Gastroesophageal sphincter (tissue), 4 donors: Measurements from ENCODE around the gene TAOK3. TPM values are rescaled to one million over a fixed set of nuclear protein-coding genes. Genes with fewer than 3 reads are reported as not detected.

Experiments used
- ATAC-seq: fragments of 150-250 bp; one replicate; pipeline ENCODE4 v1.9.1; 2016; ENCODE audit warnings: mild to moderate bottlenecking, moderate library complexity
- H3K27ac ChIP-seq, 4 donors: fragments of 200-600 bp; sonication (generic) in 3 of 4; 1 replicate in 3 of 4; 2 replicates in 1 of 4; pipeline ENCODE4 v1.5.1; 2016 to 2019
- H3K27me3 ChIP-seq: fragments of 200-600 bp; sonication (generic); one replicate; pipeline ENCODE4 v1.5.1; 2019
- H3K36me3 ChIP-seq, 2 donors: fragments of 200-600 bp; sonication (generic); one replicate each; pipeline ENCODE4 v1.5.1; 2019; ENCODE audit warnings: control low read depth in 1 of 2
- H3K4me1 ChIP-seq, 3 donors: fragments of 200-600 bp; sonication (generic); 1 replicate in 2 of 3; 2 replicates in 1 of 3; pipeline ENCODE4 v1.5.1; 2016 to 2019; ENCODE audit warnings: control low read depth in 2 of 3
- H3K4me3 ChIP-seq, 2 donors: fragments of 200-600 bp; sonication (generic); one replicate each; pipeline ENCODE4 v1.5.1; 2019; ENCODE audit warnings: mild to moderate bottlenecking in 1 of 2, moderate library complexity in 1 of 2
- H3K9me3 ChIP-seq, 3 donors: fragments of 200-600 bp; sonication (generic); one replicate each; pipeline ENCODE4 v1.5.1; 2017 to 2019; ENCODE audit warnings: control low read depth in 2 of 3
- EP300 ChIP-seq: sonication (generic); formaldehyde crosslinking; IDR thresholded peaks from one replicate; pipeline ENCODE4 v1.6.1; 2017; ENCODE audit warnings: antibody characterized with exemption, mild to moderate bottlenecking
- POLR2A ChIP-seq, 2 donors: fragments of 450-650 bp; IDR thresholded peaks; one replicate each; pipeline ENCODE4 v1.6.1; 2017; ENCODE audit warnings: antibody characterized with exemption in 2 of 2, mild to moderate bottlenecking in 2 of 2, moderate library complexity in 1 of 2
- POLR2AphosphoS5 ChIP-seq: sonication (generic); formaldehyde crosslinking; IDR thresholded peaks from one replicate; pipeline ENCODE4 v1.6.1; 2017; ENCODE audit warnings: antibody characterized with exemption
- WGBS, 2 donors: methylation state at CpG; one replicate each; pipeline ENCODE4 v1.1.5; 2018; ENCODE audit warnings: low coverage in 1 of 2; 5-methylcytosine and 5-hydroxymethylcytosine counted together
- total RNA-seq, 4 donors: library from RNA; depleted of rRNA; stranded (reverse); fragments of >200 nt; gene quantifications; one replicate each; pipeline ENCODE4 v1.1.0, GENCODE V29; 2016
- TF ChIP-seq, protein P1 (sequence below), 4 experiments: fragments of 200-600 bp in 2 of 4; fragments of 450-650 bp in 2 of 4; sonication (generic) in 1 of 4; IDR thresholded peaks; one replicate each; pipeline ENCODE4 v1.5.1; 2017 to 2019; ENCODE audit warnings: antibody characterized with exemption in 4 of 4, mild to moderate bottlenecking in 2 of 4, moderate library complexity in 2 of 4

Gene TAOK3
- total RNA-seq, 4 donors from 2014 or later, result 26.9 to 55.0 (median 36.7) TPM

DNA sequence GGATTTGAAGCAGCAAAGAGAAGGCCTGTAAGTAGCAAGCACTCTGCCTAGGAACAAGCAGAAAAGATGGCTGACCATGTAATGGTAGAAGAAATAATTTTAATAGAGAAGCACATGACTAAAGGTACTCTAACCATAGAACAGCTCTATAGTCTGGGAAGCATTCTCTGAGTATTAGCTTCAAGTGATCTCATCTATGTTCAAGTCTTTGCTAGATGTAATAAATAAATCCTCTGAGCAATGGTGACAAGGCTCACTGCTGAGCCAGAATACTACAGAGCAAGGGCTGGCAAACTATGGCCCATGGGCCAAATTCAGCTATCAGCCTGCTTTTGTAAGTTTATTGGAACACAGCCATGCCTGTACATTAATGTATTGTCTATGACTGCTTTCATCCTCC is 152.0 kb downstream of the TAOK3 start:
- ATAC-seq, result no peak
- Histone ChIP-seq H3K4me3 (no peak overlapping the region), H3K27me3 (no peaks in the 10 kb centered on the region), H3K36me3 (peaks cover 0 to 7% of the 10 kb centered on the region in 2 donors), H3K9me3 (no peaks in the 10 kb centered on the region), H3K4me1 (no peaks in the 10 kb centered on the region), H3K27ac (no peak overlapping the region)
- no peak for TF ChIP-seq POLR2A (IDR thresholded peaks at IDR 0.05)
- no peak for TF ChIP-seq EP300
- no peak for TF ChIP-seq POLR2AphosphoS5
- TF ChIP-seq, protein P1, sequence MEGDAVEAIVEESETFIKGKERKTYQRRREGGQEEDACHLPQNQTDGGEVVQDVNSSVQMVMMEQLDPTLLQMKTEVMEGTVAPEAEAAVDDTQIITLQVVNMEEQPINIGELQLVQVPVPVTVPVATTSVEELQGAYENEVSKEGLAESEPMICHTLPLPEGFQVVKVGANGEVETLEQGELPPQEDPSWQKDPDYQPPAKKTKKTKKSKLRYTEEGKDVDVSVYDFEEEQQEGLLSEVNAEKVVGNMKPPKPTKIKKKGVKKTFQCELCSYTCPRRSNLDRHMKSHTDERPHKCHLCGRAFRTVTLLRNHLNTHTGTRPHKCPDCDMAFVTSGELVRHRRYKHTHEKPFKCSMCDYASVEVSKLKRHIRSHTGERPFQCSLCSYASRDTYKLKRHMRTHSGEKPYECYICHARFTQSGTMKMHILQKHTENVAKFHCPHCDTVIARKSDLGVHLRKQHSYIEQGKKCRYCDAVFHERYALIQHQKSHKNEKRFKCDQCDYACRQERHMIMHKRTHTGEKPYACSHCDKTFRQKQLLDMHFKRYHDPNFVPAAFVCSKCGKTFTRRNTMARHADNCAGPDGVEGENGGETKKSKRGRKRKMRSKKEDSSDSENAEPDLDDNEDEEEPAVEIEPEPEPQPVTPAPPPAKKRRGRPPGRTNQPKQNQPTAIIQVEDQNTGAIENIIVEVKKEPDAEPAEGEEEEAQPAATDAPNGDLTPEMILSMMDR (IDR thresholded peaks at IDR 0.05), result no peak

DNA sequence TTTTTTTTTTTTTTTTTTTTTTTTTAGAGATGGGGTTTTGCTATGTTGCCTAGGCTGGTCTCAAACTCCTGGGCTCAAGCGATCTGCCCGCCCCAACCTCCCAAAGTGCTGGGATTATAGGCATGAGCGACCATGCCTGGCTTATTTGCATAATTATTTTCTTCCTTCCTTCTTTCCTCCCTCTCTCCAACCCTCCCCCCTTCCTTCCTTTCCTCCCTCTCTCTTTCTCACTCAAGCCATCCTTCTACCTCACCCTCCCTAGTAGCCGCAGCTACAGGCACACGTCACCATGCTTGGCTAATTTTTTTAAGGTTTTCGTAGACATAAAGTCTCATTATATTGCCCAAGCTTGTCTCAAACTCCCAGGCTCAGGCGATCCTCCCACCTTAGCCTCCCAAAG is 152.9 kb downstream of the TAOK3 start:
- H3K36me3 ChIP-seq, result peaks cover 0 to 4% of the 10 kb centered on the region in 2 donors
- H3K27ac ChIP-seq, result no peak overlapping the region
- no peaks in the 10 kb centered on the region for H3K4me1 ChIP-seq
- H3K27me3 ChIP-seq, result no peaks in the 10 kb centered on the region
- 62 to 84% methylated on average over 2 to 5 of the region's 7 CpGs for WGBS, 2 donors
- ATAC-seq, result no peak
- H3K9me3 ChIP-seq, result no peaks in the 10 kb centered on the region
- H3K4me3 ChIP-seq, result no peak overlapping the region
- TF ChIP-seq POLR2A (IDR thresholded peaks at IDR 0.05) (no peak), EP300 (no peak), POLR2AphosphoS5 (no peak)
- TF ChIP-seq, protein P1 (IDR thresholded peaks at IDR 0.05), result no peak

- ATAC-seq, result no peak
- whole genome bisulfite sequencing, 2 donors, result 98% methylated on average over 4 to 5 of the region's 5 CpGs
- TF ChIP-seq POLR2A (IDR thresholded peaks at IDR 0.05) (no peak), POLR2AphosphoS5 (no peak), EP300 (no peak)
- TF ChIP-seq, protein P1 (IDR thresholded peaks at IDR 0.05), result no peak
- Histone ChIP-seq H3K27ac (no peak overlapping the region), H3K4me1 (no peaks in the 10 kb centered on the region), H3K9me3 (no peaks in the 10 kb centered on the region), H3K4me3 (no peak overlapping the region), H3K36me3 (peaks cover 0 to 4% of the 10 kb centered on the region in 2 donors), H3K27me3 (no peaks in the 10 kb centered on the region)
These were observed 153.6 kb downstream of the TAOK3 start for GRCh38 chr12:118219106-118219505.

- 70 to 91% methylated on average over 1 of the region's 1 CpG for WGBS, 2 donors
- no peak overlapping the region for H3K4me3 ChIP-seq
- H3K27ac ChIP-seq, result no peak overlapping the region
- H3K9me3 ChIP-seq, result no peaks in the 10 kb centered on the region
- H3K27me3 ChIP-seq, result no peaks in the 10 kb centered on the region
- no peak for ATAC-seq
- no peaks in the 10 kb centered on the region for H3K4me1 ChIP-seq
- TF ChIP-seq, protein P1 (IDR thresholded peaks at IDR 0.05), result no peak
- TF ChIP-seq POLR2AphosphoS5 (no peak), POLR2A (IDR thresholded peaks at IDR 0.05) (no peak), EP300 (no peak)
- H3K36me3 ChIP-seq, result peaks cover 0 to 27% of the 10 kb centered on the region in 2 donors
These were observed 159.3 kb downstream of the TAOK3 start for GRCh38 chr12:118213452-118213851.

GRCh38 chr12:118212606-118213005 is 160.1 kb downstream of the TAOK3 start:
- TF ChIP-seq POLR2AphosphoS5, result no peak
- TF ChIP-seq, protein P1 (IDR thresholded peaks at IDR 0.05), result no peak
- TF ChIP-seq EP300, result no peak
- no peak for TF ChIP-seq POLR2A (IDR thresholded peaks at IDR 0.05)

More at GRCh38 chr12:118212606-118213005, 160.1 kb downstream of the TAOK3 start:
- no peaks in the 10 kb centered on the region for H3K9me3 ChIP-seq
- no peak overlapping the region for H3K27ac ChIP-seq
- no peaks in the 10 kb centered on the region for H3K27me3 ChIP-seq
- no peak for ATAC-seq
- WGBS, 2 donors, result 85 to 90% methylated on average over 2 of the region's 2 CpGs
- peaks cover 0 to 27% of the 10 kb centered on the region in 2 donors for H3K36me3 ChIP-seq
- no peaks in the 10 kb centered on the region for H3K4me1 ChIP-seq
- H3K4me3 ChIP-seq, result no peak overlapping the region
